ENCODE results near the gene SNX25.

SNX25 gene

GRCh38 chr4:185405296-185405999, 196.1 kb downstream of the SNX25 start:
- no peak for TF ChIP-seq EGR1 (IDR thresholded peaks at IDR 0.05)
- TF ChIP-seq ZBTB7A (IDR thresholded peaks at IDR 0.05; ENCODE audit: low read depth), result no peak
- no peak for TF ChIP-seq REST (IDR thresholded peaks at IDR 0.05; ENCODE audit: low read depth)
- TF ChIP-seq TAF1 (IDR thresholded peaks at IDR 0.05; ENCODE audit: low read depth), result no peak
- no peak for TF ChIP-seq RAD21 (IDR thresholded peaks at IDR 0.05; ENCODE audit: low read depth)
- no peak for TF ChIP-seq NFIC (IDR thresholded peaks at IDR 0.05)
- TF ChIP-seq MAX (IDR thresholded peaks at IDR 0.05), result no peak
- TF ChIP-seq EP300 (IDR thresholded peaks at IDR 0.05; ENCODE audit: borderline replicate concordance), result no peak
- TF ChIP-seq CREB1 (IDR thresholded peaks at IDR 0.05; ENCODE audit: low read depth), result no peak
- TF ChIP-seq TEAD4 (IDR thresholded peaks at IDR 0.05), result no peak
- TF ChIP-seq TCF12 (IDR thresholded peaks at IDR 0.05; ENCODE audit: low read depth), result no peak
- TF ChIP-seq FOXM1 (IDR thresholded peaks at IDR 0.05; ENCODE audit: borderline replicate concordance, low read depth), result no peak
- TF ChIP-seq CEBPB (IDR thresholded peaks at IDR 0.05), result no peak
- no peak for TF ChIP-seq USF1 (IDR thresholded peaks at IDR 0.05)
- no peak for TF ChIP-seq YY1 (IDR thresholded peaks at IDR 0.05; ENCODE audit: low read depth)

GRCh38 chr4:185408432-185408831, 199.0 kb downstream of the SNX25 start:
- TF ChIP-seq CEBPB (IDR thresholded peaks at IDR 0.05) (no peak), USF1 (IDR thresholded peaks at IDR 0.05) (no peak), FOXM1 (IDR thresholded peaks at IDR 0.05; ENCODE audit: borderline replicate concordance, low read depth) (no peak), REST (IDR thresholded peaks at IDR 0.05; ENCODE audit: low read depth) (no peak), NFIC (IDR thresholded peaks at IDR 0.05) (no peak), ZBTB7A (IDR thresholded peaks at IDR 0.05; ENCODE audit: low read depth) (no peak), CREB1 (IDR thresholded peaks at IDR 0.05; ENCODE audit: low read depth) (no peak), TEAD4 (IDR thresholded peaks at IDR 0.05) (no peak), YY1 (IDR thresholded peaks at IDR 0.05; ENCODE audit: low read depth) (no peak), RAD21 (IDR thresholded peaks at IDR 0.05; ENCODE audit: low read depth) (no peak), MAX (IDR thresholded peaks at IDR 0.05) (no peak), TCF12 (IDR thresholded peaks at IDR 0.05; ENCODE audit: low read depth) (no peak)

GRCh38 chr4:185411849-185412248, 202.5 kb downstream of the SNX25 start:
- TF ChIP-seq EP300 (IDR thresholded peaks at IDR 0.05; ENCODE audit: borderline replicate concordance), result no peak

- TF ChIP-seq FOXM1 (IDR thresholded peaks at IDR 0.05; ENCODE audit: borderline replicate concordance, low read depth), result no peak
Measured at GRCh38 chr4:185412412-185412811, 203.0 kb downstream of the SNX25 start.

Data from Ishikawa (cell line).